ENCODE data around the gene MEX3D.
A peak's percentile ranks its signal among the peaks of the same experiment; 100 is the strongest.

The MEX3D gene

GRCh38 chr19:1518471-1518870, 49.7 kb downstream of the MEX3D start:
- DNase-seq (ENCODE audit: low spot score), result no peak

DNA sequence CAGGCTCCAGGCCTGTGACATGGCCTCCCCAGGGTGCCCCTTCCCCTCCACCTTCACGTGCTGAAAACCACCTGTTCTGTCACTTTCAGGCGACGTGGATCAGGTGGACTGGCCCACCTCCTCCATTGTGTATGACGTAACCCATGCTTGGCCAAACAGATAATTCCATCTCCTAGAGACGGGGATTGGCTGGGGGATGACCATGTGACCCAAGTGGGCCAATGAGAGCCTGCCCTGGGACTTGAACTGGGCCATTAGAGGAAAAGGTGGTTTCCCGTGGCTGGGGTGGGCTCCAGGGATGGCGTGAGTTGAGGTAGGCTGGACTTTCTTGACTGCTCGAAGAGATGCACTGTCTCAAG, 51.8 kb downstream of the MEX3D start:
- DNase-seq (ENCODE audit: low spot score), result no peak

DNA sequence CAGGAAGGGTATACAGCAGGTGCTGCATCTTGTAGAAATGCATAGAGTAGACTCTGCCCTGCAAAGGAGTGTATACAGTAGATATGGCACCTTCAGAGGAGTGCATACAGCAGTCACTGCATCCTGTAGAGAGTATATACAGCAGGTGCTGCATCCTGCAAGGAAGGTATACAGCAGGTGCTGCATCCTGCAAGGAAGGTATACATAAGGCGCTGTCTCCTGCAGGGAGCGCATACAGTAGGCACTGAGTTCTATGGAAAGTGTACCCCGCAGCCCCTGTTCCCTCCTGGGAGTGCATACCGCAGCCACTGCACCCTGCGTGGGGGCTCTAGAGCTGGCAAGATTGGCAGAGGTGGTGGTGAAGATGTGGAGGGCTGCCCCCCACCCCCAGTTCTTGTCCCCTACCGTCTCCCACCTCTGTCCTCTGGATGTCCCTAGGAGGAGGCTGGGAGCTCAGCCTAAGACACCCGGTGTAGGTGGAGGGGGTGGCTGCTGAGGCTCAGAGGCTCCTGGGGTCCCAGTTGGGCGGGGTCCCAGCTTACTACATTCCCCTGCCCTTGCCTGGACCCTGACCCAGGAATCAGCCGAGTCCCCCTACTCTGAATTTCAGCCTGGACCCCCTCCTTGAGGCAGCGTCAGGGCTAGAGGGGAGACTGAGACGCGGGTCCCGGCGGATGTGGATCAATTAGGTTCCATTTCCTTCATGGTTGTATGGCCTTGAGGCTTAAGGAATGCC, 53.0 kb downstream of the MEX3D start:
- no peak for DNase-seq (ENCODE audit: low spot score)

DNA sequence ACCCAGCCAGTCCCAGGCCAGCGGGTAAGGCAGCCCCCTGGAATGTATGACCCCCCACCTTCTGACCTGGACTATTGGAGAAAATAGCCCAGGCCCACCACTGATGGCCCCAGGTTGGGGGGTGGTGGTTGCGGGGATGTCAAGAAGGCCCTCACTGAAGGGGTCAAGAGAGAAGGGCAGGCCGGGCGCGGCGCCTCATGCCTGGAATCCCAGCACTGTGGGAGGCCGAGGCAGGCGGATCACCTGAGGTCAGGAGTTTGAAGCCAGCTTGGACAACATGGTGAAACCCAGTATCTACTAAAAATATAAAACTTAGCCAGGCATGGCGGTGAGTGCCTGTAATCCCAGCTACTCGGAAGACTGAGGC, 53.8 kb downstream of the MEX3D start:
- no peak for DNase-seq (ENCODE audit: low spot score)

DNA sequence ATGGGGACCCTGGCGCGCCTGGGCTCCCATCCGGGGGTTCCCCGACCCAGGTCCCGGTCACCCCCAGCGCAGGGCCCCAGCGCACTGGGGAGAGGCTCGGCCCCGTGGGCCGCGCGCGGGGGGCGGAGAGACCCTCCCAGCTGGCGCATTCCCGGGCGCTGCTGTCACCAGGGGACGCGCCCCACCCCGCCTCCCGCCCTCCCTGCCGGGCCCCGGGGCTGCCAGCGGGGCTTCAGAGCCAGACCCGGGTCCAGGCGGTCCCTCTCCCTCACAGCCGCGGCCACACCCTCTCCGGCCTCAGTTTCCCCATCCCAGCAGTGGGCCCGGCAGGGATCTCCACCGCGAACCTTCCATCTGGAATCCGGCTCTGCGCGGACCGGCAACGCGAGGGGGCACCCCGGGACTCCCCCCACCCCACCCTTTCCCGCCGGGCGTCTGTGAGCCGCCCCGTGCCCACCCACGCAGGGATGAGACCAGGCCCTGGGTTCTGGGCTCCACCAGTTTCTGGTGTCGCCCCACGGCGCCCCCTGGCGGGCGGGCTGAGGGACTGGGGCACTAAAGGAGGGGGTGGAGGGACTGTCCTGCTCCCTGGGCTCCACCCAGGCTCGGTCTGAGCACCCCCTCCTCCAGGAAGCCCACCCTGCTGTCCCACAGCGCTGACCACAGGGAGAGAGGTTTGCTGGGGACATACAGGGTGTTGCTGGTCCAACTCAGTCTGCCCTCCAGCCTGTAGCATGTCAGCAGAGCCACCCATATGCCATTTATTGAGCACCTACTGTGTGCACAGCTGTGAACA, 54.4 kb downstream of the MEX3D start:
- no peak for DNase-seq (ENCODE audit: low spot score)

DNA sequence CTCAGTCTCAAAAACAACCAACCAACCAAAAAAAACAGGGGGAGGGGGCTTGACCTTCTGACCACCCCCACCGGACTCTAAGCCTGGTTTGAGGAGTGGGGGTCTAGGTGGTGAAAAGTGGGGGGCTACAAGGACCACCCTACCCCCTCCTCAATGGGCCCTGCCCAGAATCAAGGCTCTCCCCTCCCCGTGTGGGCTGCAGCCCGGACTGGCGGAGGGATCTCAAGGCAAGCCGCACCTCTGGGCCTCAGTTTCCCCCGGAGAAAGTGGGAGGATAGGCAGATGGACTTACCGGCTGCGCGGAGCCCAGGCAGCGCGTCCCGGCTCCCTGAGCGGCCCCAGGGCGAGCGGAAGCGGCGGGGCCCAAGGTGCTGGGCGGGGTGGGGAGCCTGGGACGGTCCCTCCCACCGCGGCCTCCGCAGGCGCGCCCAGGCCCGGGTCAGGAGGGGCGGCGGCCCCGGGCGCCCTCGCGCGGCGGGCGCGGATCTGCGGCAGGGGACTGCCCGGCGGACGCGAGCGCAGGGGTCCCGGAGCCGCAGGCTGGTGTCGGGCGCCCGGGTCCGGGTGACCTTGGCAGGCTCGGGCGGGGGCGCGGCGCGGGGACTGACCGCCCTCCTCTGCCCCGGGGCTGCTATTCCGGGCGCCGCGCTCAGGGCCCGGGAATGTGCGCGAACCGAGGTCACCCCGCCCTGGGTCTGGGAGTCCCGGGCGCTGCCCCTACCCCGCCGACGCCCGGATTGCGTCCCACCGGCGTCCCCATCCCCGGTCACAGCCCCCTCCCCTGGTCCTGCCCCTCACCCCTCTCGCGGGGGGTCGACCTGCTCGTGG, 55.2 kb downstream of the MEX3D start, which contains the start of gene ADAMTSL5:
ADAMTSL5 (minus strand) TSS at position 349 of the 828 bp plus-strand sequence. CDS start 2,076 bp downstream, outside the sequence.
- DNase-seq (ENCODE audit: low spot score), result no peak

DNA sequence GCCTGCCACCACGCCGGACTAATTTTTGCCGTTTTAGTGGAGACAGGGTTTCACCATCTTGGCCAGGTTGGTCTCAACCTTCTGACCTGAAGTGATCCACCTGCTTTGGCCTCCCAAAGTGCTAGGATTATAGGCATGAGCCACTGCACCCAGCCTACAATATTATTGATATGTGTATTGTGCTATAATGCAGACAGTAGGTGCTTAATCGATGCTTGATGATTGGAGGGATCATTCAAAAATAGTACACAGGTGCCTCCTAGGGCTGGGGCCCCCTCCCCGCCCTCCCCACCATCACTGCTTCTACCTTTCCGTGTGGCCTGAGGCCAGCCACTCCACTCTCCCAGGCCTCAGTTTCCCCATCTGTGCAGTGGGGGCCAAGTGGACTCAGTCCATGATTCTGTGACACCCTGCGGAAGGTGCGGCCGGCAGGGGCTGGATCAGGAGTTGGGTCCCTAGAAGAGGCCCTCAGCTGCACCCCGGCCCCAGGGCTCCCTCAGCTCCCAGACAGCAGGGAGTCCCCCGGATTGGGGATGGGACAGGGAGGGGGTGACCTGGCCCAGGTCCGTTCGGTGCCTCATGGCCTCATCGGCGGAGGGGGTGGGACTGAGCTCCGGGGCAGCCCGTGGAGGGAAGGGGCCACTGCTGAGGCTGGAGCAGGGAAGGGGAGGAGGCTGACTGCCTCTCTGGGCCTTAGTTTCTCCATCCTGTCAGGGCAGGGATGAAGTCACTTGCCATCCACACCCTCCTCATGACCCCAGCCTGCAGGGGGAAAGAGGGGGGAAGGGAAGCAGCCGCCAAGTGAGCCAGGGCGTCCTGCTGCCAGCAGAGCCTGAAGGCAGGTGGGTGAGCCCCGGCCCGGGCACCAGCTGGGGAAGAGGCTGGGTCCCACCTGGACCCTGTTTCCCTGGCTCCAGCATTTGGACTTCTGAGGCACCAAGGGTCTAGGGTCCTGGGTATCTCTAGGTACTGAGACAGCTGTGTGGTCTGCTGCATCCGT, 56.5 kb downstream of the MEX3D start:
- no peak for DNase-seq (ENCODE audit: low spot score)

DNA sequence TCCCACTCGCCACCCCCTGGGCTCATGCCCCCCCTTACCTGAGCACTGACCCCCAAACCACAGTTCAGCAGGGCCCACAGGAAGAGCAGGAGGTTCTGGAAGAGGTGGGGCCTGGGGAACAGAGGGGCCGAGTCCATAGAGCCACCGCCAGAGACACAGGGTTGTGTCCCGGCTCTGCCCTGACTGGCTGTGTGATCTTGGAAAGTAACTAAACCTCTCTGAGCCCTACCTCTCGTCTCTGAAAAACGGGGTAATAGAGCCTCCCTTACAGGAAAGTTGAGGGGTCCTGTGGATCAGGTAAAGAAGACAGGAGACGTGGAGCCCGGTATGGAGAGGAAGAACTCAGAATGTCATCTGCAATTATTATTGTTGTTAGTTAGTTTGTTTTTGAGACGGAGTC, 57.3 kb downstream of the MEX3D start:
- DNase-seq (ENCODE audit: low spot score), result no peak

GRCh38 chr19:1510442-1510806, 57.7 kb downstream of the MEX3D start:
- DNase-seq (ENCODE audit: low spot score), result no peak

DNA sequence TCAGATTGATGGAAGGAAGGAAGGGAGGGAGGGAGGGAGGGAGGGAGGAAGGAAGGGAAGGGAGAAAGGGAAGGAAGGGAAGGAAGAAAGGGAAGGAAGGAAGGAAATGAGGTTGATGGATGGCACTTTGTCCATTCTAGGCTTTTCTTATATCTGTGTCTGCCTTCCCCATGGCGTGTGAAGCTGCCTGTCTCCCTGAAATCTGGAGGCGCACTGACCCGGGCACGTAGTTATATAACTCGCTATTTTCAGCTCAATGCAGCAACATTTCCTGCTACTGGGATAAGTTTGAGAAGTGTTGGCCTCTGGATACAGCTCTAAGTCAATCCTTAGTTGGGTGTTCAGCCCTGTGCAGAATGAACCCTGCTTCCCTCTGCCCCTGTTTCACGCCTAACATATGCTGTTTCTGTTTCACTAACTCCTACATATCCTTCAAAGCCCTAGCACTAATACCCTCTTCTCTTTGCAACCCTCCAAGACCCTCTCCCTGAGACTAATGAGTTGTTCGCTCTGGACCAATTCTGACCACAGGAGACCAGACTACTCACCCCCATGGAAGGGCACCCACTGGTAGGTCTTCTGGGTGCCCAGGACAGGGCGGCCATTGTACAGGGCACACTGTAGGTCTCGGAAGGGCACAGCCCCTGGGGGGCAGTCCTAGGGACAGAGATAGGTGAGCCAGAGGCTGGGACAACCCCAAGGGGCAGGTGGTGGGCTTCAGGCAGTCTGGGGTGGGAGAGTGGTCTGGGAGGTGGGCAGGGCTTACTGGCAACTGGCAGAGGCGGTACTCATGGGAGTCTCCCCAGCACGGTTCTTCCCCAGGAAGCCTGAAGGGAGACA, 58.3 kb downstream of the MEX3D start:
- no peak for DNase-seq (ENCODE audit: low spot score)

DNA sequence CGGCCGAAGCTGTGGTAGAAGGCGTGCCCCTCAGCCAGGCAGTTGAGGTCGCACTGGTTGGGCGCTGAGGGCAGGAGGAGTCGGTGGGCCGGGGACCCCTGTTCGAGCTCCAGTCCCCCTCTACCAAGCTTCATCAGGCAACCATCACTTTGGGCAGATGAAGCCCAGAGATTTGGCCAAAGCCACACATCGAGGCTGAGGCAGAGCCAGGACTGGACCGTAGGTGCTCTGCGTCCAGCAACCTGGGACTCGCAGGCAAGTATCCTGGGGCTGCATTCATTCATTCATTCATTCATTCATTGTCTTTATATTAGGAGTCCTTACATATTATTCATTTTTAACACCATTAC, 59.6 kb downstream of the MEX3D start:
- DNase-seq (ENCODE audit: low spot score), result no peak

DNA sequence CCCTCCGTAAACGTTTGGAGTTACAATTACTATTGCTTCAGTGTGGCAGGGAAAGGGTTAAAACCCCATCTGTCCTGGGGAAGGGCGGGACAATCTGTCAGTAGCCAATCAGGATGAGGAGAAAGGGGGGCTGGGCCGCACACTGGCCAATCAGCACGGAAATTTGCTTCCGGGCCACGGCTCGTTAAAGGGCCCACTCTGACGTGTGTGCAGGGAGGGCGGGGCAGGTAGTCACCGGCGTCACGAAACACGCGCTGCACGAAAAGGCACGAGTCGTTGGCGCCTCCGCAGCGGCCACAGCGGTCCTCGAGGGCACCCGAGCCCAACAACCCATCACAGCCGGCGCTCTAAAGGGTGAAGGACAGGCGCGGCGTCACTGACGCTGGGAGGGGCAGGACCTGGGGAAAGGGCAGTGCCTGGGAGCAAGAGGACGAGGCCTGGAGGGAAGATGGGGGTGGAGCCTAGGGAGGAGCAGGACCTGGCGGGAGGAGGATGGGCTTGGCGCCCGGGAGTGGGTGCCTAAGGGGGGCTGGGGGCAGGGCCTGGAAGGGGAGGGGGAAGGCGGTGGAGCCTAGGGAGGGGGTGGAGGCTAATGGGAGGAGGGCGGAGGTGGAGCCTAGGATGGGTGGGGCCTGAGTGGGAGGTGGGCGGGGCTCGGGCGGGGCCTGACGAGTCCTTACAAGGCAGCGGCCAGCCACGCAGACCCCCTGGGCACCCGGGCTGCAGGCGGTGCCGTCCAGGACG, 60.2 kb downstream of the MEX3D start:
- peak; percentile 100 for DNase-seq (ENCODE audit: low spot score)

GRCh38 chr19:1507192-1507660, 60.9 kb downstream of the MEX3D start:
- DNase-seq (ENCODE audit: low spot score), result no peak

DNA sequence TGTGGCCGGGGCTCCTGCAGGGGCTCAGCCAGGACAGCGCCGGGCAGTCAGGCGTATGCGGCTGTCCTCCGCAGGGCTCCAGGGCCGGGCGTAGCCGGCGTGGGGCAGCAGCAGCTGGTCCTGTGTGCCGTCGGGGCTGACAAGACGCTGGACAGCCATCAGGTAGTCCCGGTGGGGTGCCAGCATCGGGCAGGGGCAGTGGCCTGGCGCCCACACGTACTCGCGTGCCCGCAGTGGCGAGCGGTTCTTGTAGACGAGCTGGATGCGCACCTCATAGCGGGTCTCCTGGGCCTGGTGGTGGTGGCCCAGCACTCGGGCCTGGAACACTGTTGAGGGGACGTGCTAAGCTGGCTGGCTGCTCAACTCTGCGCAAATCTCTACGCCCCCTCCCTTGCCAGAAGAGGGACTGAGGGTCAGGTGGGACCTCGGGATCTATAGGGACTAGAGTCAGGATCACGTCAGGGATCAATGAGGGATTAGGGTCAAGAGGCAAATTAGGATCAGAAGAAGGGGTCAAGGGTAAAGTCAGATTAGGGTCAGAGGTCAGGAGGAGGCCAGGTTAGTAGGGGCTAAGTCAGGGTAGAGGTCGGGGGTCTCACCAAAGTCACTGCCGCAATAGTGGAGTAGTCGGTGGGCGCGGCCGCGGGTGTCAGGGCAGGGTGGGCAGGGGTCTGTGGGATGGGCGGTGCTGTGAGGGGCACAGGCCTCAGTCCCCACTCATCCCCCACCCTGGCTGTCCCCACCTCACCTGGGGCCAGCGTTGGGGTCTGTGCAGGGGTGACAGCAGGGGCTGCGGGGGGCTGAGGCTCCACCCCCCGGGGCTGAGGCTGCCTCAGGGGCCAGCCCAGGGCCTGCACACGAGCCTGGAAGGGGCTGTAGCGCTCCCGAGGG, 61.9 kb downstream of the MEX3D start:
- no peak for DNase-seq (ENCODE audit: low spot score)

DNA sequence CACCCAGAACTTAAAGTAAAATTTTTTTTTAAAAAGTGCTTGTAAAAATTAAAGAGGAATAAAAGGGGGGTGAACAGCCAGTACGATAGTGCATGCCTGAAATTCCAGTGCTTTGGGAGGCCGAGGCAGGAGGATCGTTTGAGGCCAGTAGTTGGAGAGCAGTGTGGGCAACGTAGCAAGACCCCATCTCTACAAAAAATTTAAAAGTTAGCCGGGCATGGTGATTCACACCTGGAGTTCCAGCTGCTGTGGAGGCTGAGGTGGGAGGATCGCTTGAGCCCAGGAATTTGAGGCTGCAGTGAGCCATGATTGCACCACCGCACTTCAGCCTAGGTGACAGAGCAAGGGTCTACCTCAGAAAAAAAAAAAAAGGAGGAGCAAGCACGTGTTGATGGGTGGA, 63.1 kb downstream of the MEX3D start:
- no peak for DNase-seq (ENCODE audit: low spot score)
